ENCODE measurements around the gene GRIN1. TPM values are rescaled to one million over a fixed set of nuclear protein-coding genes. Genes with fewer than 3 reads are reported as not detected.

Gene GRIN1
- total and polyA plus RNA-seq, 2 of the 8 experiments (the other 6 are each of a cell fraction or from before 2014, with no cell fraction given): 0.48 to 2.1 TPM

- TF ChIP-seq CTCF (IDR thresholded peaks at IDR 0.05; ENCODE audit: control extremely low read depth in 1 of 3, insufficient read depth in 1 of 3, low read depth in 1 of 3, low read length in 3 of 3): no peak
- no peak for TF ChIP-seq POLR2AphosphoS5 (IDR thresholded peaks at IDR 0.05; ENCODE audit: low read depth, low read length)
- TF ChIP-seq ATF2 (IDR thresholded peaks at IDR 0.05; ENCODE audit: low read length): no peak
- no peak for TF ChIP-seq SIX5 (IDR thresholded peaks at IDR 0.05; ENCODE audit: low read depth, low read length)
- no peak for TF ChIP-seq SRF (IDR thresholded peaks at IDR 0.05; ENCODE audit: low read depth, low read length)
- TF ChIP-seq BRCA1 (IDR thresholded peaks at IDR 0.05; ENCODE audit: low read depth, low read length): no peak
- TF ChIP-seq CTBP2 (IDR thresholded peaks at IDR 0.05; ENCODE audit: borderline replicate concordance, insufficient read depth, insufficient read length, low read length): no peak
- TF ChIP-seq CREB1 (IDR thresholded peaks at IDR 0.05): no peak
- no peak for TF ChIP-seq TEAD4 (IDR thresholded peaks at IDR 0.05; ENCODE audit: low read depth, low read length)
Measured at GRCh38 chr9:137195525-137196220, 56.7 kb downstream of the GRIN1 start (continued).

Measured in H1 (cell line).